A673 (cell line): ENCODE results near the gene ZNF341.

Source experiments
- EZH2 ChIP-seq: fragments of 200-600 bp; sonication (generic); IDR thresholded peaks from 2 replicates; pipeline ENCODE4 v1.6.1; 2017; ENCODE audit warnings: borderline replicate concordance, low read depth, mild to moderate bottlenecking, mixed read lengths, antibody characterized with exemption, low read length; ENCODE audit not compliant: poor library complexity, severe bottlenecking
- TF ChIP-seq, protein P1 (sequence below): fragments of 300-800, 200-600 bp; sonication (generic); conservative IDR thresholded peaks from 2 replicates; pipeline ENCODE4 v1.5.1; 2017; ENCODE audit warnings: low read depth, mild to moderate bottlenecking, antibody characterized with exemption, low read length, moderate library complexity, mixed read lengths

DNA sequence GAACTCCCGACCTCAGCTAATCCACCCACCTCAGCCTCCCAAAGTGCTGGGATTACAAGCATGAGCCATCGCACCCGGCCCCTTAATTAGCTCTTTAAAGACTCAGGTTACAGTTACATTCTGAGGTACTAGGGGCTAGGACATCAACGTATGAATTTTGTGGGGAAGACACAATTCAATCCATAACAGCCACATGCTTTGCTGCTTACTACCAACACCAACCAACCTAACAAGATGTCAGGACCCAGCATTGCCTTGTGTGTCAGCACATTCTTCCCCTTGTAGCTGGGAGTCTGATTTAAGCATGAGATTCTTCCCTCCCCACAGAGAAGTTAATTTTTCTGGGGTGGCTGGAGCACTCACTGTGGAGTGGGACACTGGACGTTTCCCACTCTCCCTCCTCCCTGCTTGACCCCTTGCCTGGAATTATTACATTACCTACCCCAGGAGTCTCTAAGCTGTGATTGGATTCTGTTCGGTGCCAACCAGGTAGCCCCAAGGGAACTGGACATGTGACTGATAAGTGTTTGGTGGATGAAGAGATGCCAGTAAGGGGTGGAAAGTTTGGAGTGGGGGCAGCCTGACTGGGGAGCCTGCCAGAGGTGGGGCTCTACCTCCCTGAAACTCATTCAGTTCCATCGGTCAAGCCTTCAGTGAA is 6.1 kb upstream of the ZNF341 start:
- no peak for TF ChIP-seq EZH2
- TF ChIP-seq, protein P1, sequence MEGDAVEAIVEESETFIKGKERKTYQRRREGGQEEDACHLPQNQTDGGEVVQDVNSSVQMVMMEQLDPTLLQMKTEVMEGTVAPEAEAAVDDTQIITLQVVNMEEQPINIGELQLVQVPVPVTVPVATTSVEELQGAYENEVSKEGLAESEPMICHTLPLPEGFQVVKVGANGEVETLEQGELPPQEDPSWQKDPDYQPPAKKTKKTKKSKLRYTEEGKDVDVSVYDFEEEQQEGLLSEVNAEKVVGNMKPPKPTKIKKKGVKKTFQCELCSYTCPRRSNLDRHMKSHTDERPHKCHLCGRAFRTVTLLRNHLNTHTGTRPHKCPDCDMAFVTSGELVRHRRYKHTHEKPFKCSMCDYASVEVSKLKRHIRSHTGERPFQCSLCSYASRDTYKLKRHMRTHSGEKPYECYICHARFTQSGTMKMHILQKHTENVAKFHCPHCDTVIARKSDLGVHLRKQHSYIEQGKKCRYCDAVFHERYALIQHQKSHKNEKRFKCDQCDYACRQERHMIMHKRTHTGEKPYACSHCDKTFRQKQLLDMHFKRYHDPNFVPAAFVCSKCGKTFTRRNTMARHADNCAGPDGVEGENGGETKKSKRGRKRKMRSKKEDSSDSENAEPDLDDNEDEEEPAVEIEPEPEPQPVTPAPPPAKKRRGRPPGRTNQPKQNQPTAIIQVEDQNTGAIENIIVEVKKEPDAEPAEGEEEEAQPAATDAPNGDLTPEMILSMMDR: no peak
